Hepatocyte (in vitro differentiated cells): Measurements from ENCODE around the gene MED15.
"Not testable (repeated sequence)": the region's sequence is repeated elsewhere in the genome, so short reads cannot be mapped to it uniquely, and the experiment has no call there.

Source experiments
- CTCF ChIP-seq: fragments of 200-600 bp; sonication (generic); IDR thresholded peaks from 2 replicates; pipeline ENCODE4 v1.5.1; 2016; ENCODE audit warnings: antibody characterized with exemption, mild to moderate bottlenecking; ENCODE audit not compliant: poor library complexity
- EZH2phosphoT487 ChIP-seq: fragments of 200-600 bp; sonication (generic); IDR thresholded peaks from one replicate; pipeline ENCODE4 v1.6.1; 2018; ENCODE audit warnings: antibody characterized with exemption, mild to moderate bottlenecking, low read depth, moderate library complexity; ENCODE audit not compliant: unreplicated experiment, severe bottlenecking

GRCh38 chr22:20470525-20470924 lies 36.9 kb upstream of the MED15 start:
- TF ChIP-seq CTCF, EZH2phosphoT487: not testable (repeated sequence)
